Stomach (tissue), 9 donors: Measurements from ENCODE around the gene WNT3. TPM values are rescaled to one million over a fixed set of nuclear protein-coding genes. Genes with fewer than 3 reads are reported as not detected.

Experiments used
- DNase-seq, 2 donors: peaks; one replicate each; pipeline versions ENCODE4 v3.0.0 to v3.0.0-alpha.2; 2013 to 2019
- H3K27ac ChIP-seq, 5 donors: fragments of 200-600 bp in 4 of 5; sonication (generic) in 4 of 5; one replicate each; pipeline ENCODE4 v1.5.1; 2013 to 2019; ENCODE audit warnings: mild to moderate bottlenecking in 1 of 5, moderate library complexity in 1 of 5
- H3K27me3 ChIP-seq, 3 donors: fragments of 200-600 bp; sonication (generic); one replicate each; pipeline ENCODE4 v1.5.1; 2017 to 2019; ENCODE audit warnings: mixed run types in 1 of 3
- H3K36me3 ChIP-seq, 4 donors: fragments of 200-600 bp; sonication (generic); 1 replicate in 3 of 4; 2 replicates in 1 of 4; pipeline ENCODE4 v1.5.1; 2016 to 2019
- H3K4me1 ChIP-seq, 4 donors: fragments of 200-600 bp; sonication (generic); one replicate each; pipeline ENCODE4 v1.5.1; 2016 to 2019
- H3K4me3 ChIP-seq, 4 donors: fragments of 200-600 bp; sonication (generic) in 3 of 4; one replicate each; pipeline ENCODE4 v1.5.1; 2016 to 2019; ENCODE audit warnings: mild to moderate bottlenecking in 1 of 4
- H3K9me3 ChIP-seq, 4 donors: fragments of 200-600 bp; sonication (generic); one replicate each; pipeline ENCODE4 v1.5.1; 2016 to 2019
- EP300 ChIP-seq: sonication (generic); formaldehyde crosslinking; IDR thresholded peaks from one replicate; pipeline ENCODE4 v1.6.1; 2017; ENCODE audit warnings: antibody characterized with exemption
- POLR2A ChIP-seq, 4 donors: fragments of 450-650 bp; IDR thresholded peaks; one replicate each; pipeline ENCODE4 v1.6.1; 2016; ENCODE audit warnings: antibody characterized with exemption in 4 of 4, control low read depth in 2 of 4, mild to moderate bottlenecking in 1 of 4, moderate library complexity in 1 of 4
- POLR2AphosphoS5 ChIP-seq, 3 donors: sonication (generic); formaldehyde crosslinking; IDR thresholded peaks; one replicate each; pipeline ENCODE4 v1.6.1; 2016; ENCODE audit warnings: antibody characterized with exemption in 3 of 3
- WGBS, 5 donors: extraction: QIAGEN DNeasy Blood & Tissue Kit in 3 of 5; methylation state at CpG; one replicate each; pipeline versions ENCODE4 v1.1.5 to v1.1.7; 2013 to 2018; 5-methylcytosine and 5-hydroxymethylcytosine counted together
- intact Hi-C: fragments of 100-400 bp; cut with DNase I; formaldehyde crosslinking; loops from one replicate; pipeline ENCODE4 v1.15.1; 2023; ENCODE audit warnings: low total_unique reads
- polyA plus RNA-seq, 3 donors: library from polyadenylated mRNA; stranded (reverse); fragments of 200-250 nt; gene quantifications; one replicate each; pipeline ENCODE4 v1.2.3, GENCODE V29; 2013
- total RNA-seq, 5 donors: library from RNA; depleted of rRNA; stranded (reverse); fragments of >200 nt; gene quantifications; one replicate each; pipeline versions ENCODE4 v1.1.0 to v1.2.3, GENCODE V29; 2014 to 2016
- TF ChIP-seq, protein P1 (sequence below), 7 experiments: fragments of 450-650 bp in 4 of 7; fragments of 200-600 bp in 3 of 7; sonication (generic) in 3 of 7; IDR thresholded peaks; one replicate each; pipeline ENCODE4 v1.5.1; 2016 to 2019; ENCODE audit warnings: antibody characterized with exemption in 7 of 7, control low read depth in 2 of 7, mild to moderate bottlenecking in 1 of 7
- donor health status: healthy with polysubstance abuse.
- donor health status: Bipolar disorder and iron deficiency.
- donor health status: healthy.

The WNT3 gene
- total and polyA plus RNA-seq, 8 donors, result 0.14 to 0.73 (median 0.34) TPM; not detected in 2

GRCh38 chr17:46780003-46780373 lies 38.5 kb downstream of the WNT3 start:
- Histone ChIP-seq H3K36me3 (no peaks in the 10 kb centered on the region), H3K9me3 (no peaks in the 10 kb centered on the region), H3K27me3 (peaks cover 0 to 33% (median 0%) of the 10 kb centered on the region in 3 donors), H3K27ac (no peak overlapping the region), H3K4me3 (no peak overlapping the region), H3K4me1 (no peaks in the 10 kb centered on the region)
- TF ChIP-seq EP300 (no peak), POLR2AphosphoS5 (IDR thresholded peaks at IDR 0.05) (no peak), POLR2A (IDR thresholded peaks at IDR 0.05) (no peak)
- TF ChIP-seq, protein P1, sequence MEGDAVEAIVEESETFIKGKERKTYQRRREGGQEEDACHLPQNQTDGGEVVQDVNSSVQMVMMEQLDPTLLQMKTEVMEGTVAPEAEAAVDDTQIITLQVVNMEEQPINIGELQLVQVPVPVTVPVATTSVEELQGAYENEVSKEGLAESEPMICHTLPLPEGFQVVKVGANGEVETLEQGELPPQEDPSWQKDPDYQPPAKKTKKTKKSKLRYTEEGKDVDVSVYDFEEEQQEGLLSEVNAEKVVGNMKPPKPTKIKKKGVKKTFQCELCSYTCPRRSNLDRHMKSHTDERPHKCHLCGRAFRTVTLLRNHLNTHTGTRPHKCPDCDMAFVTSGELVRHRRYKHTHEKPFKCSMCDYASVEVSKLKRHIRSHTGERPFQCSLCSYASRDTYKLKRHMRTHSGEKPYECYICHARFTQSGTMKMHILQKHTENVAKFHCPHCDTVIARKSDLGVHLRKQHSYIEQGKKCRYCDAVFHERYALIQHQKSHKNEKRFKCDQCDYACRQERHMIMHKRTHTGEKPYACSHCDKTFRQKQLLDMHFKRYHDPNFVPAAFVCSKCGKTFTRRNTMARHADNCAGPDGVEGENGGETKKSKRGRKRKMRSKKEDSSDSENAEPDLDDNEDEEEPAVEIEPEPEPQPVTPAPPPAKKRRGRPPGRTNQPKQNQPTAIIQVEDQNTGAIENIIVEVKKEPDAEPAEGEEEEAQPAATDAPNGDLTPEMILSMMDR (IDR thresholded peaks at IDR 0.05), result no peak
- no peak for DNase-seq
- intact Hi-C loops, result no loop called here
- WGBS, 5 donors, result 89 to 97% (median 95%) methylated on average over 5 of the region's 5 CpGs

GRCh38 chr17:46777943-46778915 lies 40.3 kb downstream of the WNT3 start:
- TF ChIP-seq, protein P1 (IDR thresholded peaks at IDR 0.05), result no peak
- TF ChIP-seq POLR2A (IDR thresholded peaks at IDR 0.05) (no peak), POLR2AphosphoS5 (IDR thresholded peaks at IDR 0.05) (no peak), EP300 (no peak)
- H3K4me3 ChIP-seq, result no peak overlapping the region
- peaks cover 0 to 45% (median 0%) of the 10 kb centered on the region in 3 donors for H3K27me3 ChIP-seq
- no peak overlapping the region for H3K27ac ChIP-seq
- no peaks in the 10 kb centered on the region for H3K4me1 ChIP-seq
- no peaks in the 10 kb centered on the region for H3K9me3 ChIP-seq
- DNase-seq, result no peak
- intact Hi-C loops, result no loop called here
- H3K36me3 ChIP-seq, result no peaks in the 10 kb centered on the region
- WGBS, 5 donors, result 63 to 68% (median 66%) methylated on average over 23 of the region's 23 CpGs

DNA sequence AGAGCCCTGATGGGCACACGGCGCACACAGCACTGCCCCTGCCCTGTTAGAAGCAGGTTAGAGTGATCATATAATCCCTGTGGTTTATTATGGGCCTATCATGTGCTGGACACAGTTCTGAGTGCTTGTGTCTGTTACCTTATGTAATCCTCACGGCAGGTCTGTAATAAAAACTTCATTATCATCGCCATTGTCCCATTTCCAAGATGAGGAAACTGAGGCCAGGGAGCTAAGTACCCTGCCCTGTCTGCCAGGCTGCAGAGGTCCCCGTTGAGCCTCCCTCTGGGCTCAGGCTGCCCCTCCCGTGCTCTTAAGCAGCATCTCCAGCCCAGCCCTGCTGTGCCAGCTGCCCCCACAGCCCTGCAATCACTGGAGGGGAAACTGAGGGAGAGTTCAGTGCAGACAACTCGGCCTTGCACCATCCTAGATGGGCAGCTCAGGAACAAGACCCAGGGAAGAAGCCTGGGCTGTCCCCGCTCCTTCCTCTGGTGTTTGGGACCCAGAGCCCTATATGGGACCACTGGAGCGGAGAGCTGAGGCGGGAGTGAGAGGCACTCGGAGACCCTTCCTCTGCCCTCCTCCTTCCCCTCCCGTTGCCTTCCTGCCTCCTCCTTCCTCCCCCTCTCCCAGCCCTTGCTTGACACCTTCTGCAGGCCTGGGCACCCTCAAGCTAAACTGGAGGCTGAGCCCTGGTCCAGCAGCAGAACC lies 42.0 kb downstream of the WNT3 start:
- H3K27ac ChIP-seq, result no peak overlapping the region
- no peak overlapping the region for H3K4me3 ChIP-seq
- TF ChIP-seq POLR2A (IDR thresholded peaks at IDR 0.05) (no peak), POLR2AphosphoS5 (IDR thresholded peaks at IDR 0.05) (no peak), EP300 (no peak)
- TF ChIP-seq, protein P1 (IDR thresholded peaks at IDR 0.05), result no peak
- no peak for DNase-seq
- peaks cover 0 to 60% (median 0%) of the 10 kb centered on the region in 3 donors for H3K27me3 ChIP-seq
- H3K9me3 ChIP-seq, result no peaks in the 10 kb centered on the region
- intact Hi-C loops, result no loop called here
- H3K4me1 ChIP-seq, result peaks cover 7 to 12% (median 8%) of the 10 kb centered on the region in 4 donors
- H3K36me3 ChIP-seq, result no peaks in the 10 kb centered on the region
- 76 to 82% (median 78%) methylated on average over 12 of the region's 12 CpGs for WGBS, 5 donors

GRCh38 chr17:46774108-46774737 lies 44.3 kb downstream of the WNT3 start:
- H3K9me3 ChIP-seq, result no peaks in the 10 kb centered on the region
- no peak for DNase-seq
- no peak for TF ChIP-seq POLR2AphosphoS5 (IDR thresholded peaks at IDR 0.05)
- no peak for TF ChIP-seq POLR2A (IDR thresholded peaks at IDR 0.05)
- TF ChIP-seq EP300, result no peak
- TF ChIP-seq, protein P1 (IDR thresholded peaks at IDR 0.05), result no peak
- H3K4me1 ChIP-seq, result peaks cover 13 to 31% (median 22%) of the 10 kb centered on the region in 4 donors
- intact Hi-C loops, result no loop called here
- no peak overlapping the region for H3K27ac ChIP-seq
- no peak overlapping the region for H3K4me3 ChIP-seq
- 93 to 98% (median 95%) methylated on average over 5 to 10 of the region's 10 CpGs for WGBS, 5 donors
- no peaks in the 10 kb centered on the region for H3K36me3 ChIP-seq
- H3K27me3 ChIP-seq, result peaks cover 0 to 77% (median 6%) of the 10 kb centered on the region in 3 donors
